22Rv1 (cell line): ENCODE results near the gene ZNF710.
A peak's percentile ranks its signal among the peaks of the same experiment; 100 is the strongest.

Experiments
- H3K27ac ChIP-seq: fragments of 450-650 bp; 2 replicates; pipeline ENCODE4 v1.5.1; 2017
- CTCF ChIP-seq: fragments of 450-650 bp; IDR thresholded peaks from 2 replicates; pipeline ENCODE4 v1.5.1; 2017; ENCODE audit warnings: mild to moderate bottlenecking
- ZFX ChIP-seq: fragments of 450-650 bp; IDR thresholded peaks from 2 replicates; pipeline ENCODE4 v1.6.1; 2017; ENCODE audit warnings: antibody characterized with exemption, borderline replicate concordance

Gene ZNF710

GRCh38 chr15:90071220-90071807, 70.2 kb downstream of the ZNF710 start:
- no peak overlapping the region for H3K27ac ChIP-seq
- TF ChIP-seq ZFX: no peak
- TF ChIP-seq CTCF: peak; percentile 82

GRCh38 chr15:90072978-90073640, 72.0 kb downstream of the ZNF710 start:
- TF ChIP-seq CTCF: no peak
- no peak for TF ChIP-seq ZFX
- H3K27ac ChIP-seq: no peak overlapping the region

GRCh38 chr15:90074023-90074422, 72.9 kb downstream of the ZNF710 start:
- H3K27ac ChIP-seq: no peak overlapping the region
- no peak for TF ChIP-seq ZFX
- no peak for TF ChIP-seq CTCF

- no peak for TF ChIP-seq CTCF
- no peak for TF ChIP-seq ZFX
- no peak overlapping the region for H3K27ac ChIP-seq
Observed at GRCh38 chr15:90074916-90075315, 73.8 kb downstream of the ZNF710 start.

- no peak overlapping the region for H3K27ac ChIP-seq
- no peak for TF ChIP-seq CTCF
- no peak for TF ChIP-seq ZFX
Observed at GRCh38 chr15:90075420-90076289, 74.5 kb downstream of the ZNF710 start.

GRCh38 chr15:90076716-90077115, 75.6 kb downstream of the ZNF710 start:
- TF ChIP-seq CTCF (no peak), ZFX (no peak)
- no peak overlapping the region for H3K27ac ChIP-seq
